B cell (primary cell): Measurements from ENCODE around the gene DTNBP1.

ENCODE experiments used
- EZH2 ChIP-seq: IDR thresholded peaks from 2 replicates; pipeline ENCODE4 v1.6.1; 2012; ENCODE audit warnings: borderline replicate concordance, low read depth, mild to moderate bottlenecking, moderate library complexity, low read length; ENCODE audit not compliant: insufficient read depth, poor library complexity, severe bottlenecking
- TF ChIP-seq, protein P1 (sequence below): fragments of 200-600 bp; IDR thresholded peaks from one replicate; pipeline ENCODE4 v1.8.0; 2022; ENCODE audit warnings: antibody characterized with exemption, mild to moderate bottlenecking

DNA sequence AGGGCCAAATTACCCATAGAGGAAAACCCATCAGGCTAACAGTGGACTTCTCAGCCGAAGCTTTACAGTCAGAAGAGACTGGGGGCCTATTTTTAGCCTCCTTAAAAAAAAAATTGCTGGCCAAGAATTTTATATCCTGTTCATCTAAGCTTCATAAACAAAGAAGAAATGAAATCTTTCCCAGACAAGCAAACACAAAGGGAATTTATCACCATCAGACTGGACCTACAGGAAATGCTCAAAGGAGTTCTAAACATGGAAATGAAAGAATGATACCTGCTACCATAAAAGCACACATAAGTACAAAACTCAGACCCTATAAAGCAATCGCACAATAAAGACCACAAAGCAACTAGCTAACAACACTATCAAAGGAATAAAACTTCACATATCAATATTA is 19.3 kb downstream of the DTNBP1 start:
- TF ChIP-seq EZH2 = no peak
- TF ChIP-seq, protein P1, sequence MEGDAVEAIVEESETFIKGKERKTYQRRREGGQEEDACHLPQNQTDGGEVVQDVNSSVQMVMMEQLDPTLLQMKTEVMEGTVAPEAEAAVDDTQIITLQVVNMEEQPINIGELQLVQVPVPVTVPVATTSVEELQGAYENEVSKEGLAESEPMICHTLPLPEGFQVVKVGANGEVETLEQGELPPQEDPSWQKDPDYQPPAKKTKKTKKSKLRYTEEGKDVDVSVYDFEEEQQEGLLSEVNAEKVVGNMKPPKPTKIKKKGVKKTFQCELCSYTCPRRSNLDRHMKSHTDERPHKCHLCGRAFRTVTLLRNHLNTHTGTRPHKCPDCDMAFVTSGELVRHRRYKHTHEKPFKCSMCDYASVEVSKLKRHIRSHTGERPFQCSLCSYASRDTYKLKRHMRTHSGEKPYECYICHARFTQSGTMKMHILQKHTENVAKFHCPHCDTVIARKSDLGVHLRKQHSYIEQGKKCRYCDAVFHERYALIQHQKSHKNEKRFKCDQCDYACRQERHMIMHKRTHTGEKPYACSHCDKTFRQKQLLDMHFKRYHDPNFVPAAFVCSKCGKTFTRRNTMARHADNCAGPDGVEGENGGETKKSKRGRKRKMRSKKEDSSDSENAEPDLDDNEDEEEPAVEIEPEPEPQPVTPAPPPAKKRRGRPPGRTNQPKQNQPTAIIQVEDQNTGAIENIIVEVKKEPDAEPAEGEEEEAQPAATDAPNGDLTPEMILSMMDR = no peak
